Measurements from ENCODE around the gene PRLR.

DNA sequence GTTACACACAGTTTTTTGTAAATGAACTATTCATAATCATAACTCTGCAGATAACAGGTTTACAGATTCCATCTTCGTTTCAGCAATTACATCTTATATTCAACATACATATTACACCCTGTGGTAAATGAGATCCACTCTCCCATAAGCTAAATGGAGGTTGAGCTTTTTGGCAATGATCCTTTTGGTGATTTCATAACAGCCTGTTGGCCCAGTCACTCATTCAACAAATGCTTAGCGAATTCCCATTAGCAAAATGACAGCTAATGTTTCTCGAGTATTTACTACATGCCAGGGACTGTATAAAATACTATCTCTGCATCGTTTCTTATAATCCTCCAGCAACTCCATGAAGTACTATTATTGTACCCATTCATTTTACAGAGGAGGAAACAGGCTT lies 157.1 kb downstream of the PRLR start:
- TF ChIP-seq, protein P1, sequence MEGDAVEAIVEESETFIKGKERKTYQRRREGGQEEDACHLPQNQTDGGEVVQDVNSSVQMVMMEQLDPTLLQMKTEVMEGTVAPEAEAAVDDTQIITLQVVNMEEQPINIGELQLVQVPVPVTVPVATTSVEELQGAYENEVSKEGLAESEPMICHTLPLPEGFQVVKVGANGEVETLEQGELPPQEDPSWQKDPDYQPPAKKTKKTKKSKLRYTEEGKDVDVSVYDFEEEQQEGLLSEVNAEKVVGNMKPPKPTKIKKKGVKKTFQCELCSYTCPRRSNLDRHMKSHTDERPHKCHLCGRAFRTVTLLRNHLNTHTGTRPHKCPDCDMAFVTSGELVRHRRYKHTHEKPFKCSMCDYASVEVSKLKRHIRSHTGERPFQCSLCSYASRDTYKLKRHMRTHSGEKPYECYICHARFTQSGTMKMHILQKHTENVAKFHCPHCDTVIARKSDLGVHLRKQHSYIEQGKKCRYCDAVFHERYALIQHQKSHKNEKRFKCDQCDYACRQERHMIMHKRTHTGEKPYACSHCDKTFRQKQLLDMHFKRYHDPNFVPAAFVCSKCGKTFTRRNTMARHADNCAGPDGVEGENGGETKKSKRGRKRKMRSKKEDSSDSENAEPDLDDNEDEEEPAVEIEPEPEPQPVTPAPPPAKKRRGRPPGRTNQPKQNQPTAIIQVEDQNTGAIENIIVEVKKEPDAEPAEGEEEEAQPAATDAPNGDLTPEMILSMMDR (IDR thresholded peaks at IDR 0.05; ENCODE audit: low read depth, low read length, poor library complexity, severe bottlenecking) = no peak
- TF ChIP-seq EZH2phosphoT487 (IDR thresholded peaks at IDR 0.05; ENCODE audit: borderline replicate concordance, low read length) = no peak

Measured in DOHH2 (cell line).